MCF 10A (cell line): ENCODE data around the gene GALNT13. TPM values are rescaled to one million over a fixed set of nuclear protein-coding genes. Genes with fewer than 3 reads are reported as not detected.

ENCODE experiments used
- BruUV-seq: library from RNA; stranded (reverse); fragments of 400-500 nt; replicated peaks from 2 replicates; lab custom pipeline; 2021; lab: Mats Ljungman, UMichigan
- CTCF ChIA-PET: fragments of 300-600 bp; sonication (Branson Sonifier 250); formaldehyde crosslinking; extraction: SDS; loops from one replicate; lab custom pipeline; 2021; ENCODE audit warnings: antibody characterized with exemption, inconsistent platforms; lab: Yijun Ruan, JAX
- POLR2A ChIA-PET: fragments of 300-600, 350-650 bp; sonication (Branson Sonifier 250); formaldehyde crosslinking; extraction: SDS; loops from one replicate; lab custom pipeline; 2020; ENCODE audit warnings: antibody characterized with exemption, inconsistent platforms; lab: Yijun Ruan, JAX
- DNase-seq: peaks from one replicate; pipeline ENCODE4 v3.0.0-alpha.2; 2018; ENCODE audit not compliant: unreplicated experiment
- H3K27ac Mint-ChIP-seq: one replicate; pipeline ENCODE4 v1.8.0; 2022; ENCODE audit warnings: mild to moderate bottlenecking, low read depth, mixed read lengths; ENCODE audit not compliant: unreplicated experiment
- H3K27me3 Mint-ChIP-seq: one replicate; pipeline ENCODE4 v1.8.0; 2022; ENCODE audit warnings: mixed read lengths; ENCODE audit not compliant: insufficient read depth, unreplicated experiment
- H3K36me3 Mint-ChIP-seq: one replicate; pipeline ENCODE4 v1.8.0; 2022; ENCODE audit warnings: mild to moderate bottlenecking, moderate library complexity, mixed read lengths; ENCODE audit not compliant: insufficient read depth, unreplicated experiment
- H3K4me1 Mint-ChIP-seq: one replicate; pipeline ENCODE4 v1.8.0; 2022; ENCODE audit warnings: mixed read lengths; ENCODE audit not compliant: insufficient read depth, unreplicated experiment
- H3K4me3 Mint-ChIP-seq: one replicate; pipeline ENCODE4 v1.8.0; 2022; ENCODE audit warnings: mild to moderate bottlenecking, moderate library complexity, mixed read lengths; ENCODE audit not compliant: unreplicated experiment
- H3K9me3 Mint-ChIP-seq: one replicate; pipeline ENCODE4 v1.8.0; 2022; ENCODE audit warnings: mixed read lengths; ENCODE audit not compliant: unreplicated experiment
- CTCF ChIP-seq: fragments of 200-600 bp; IDR thresholded peaks from one replicate; pipeline ENCODE4 v1.8.0; 2022; ENCODE audit warnings: antibody characterized with exemption, mild to moderate bottlenecking; ENCODE audit not compliant: unreplicated experiment
- intact Hi-C: fragments of 100-400 bp; cut with micrococcal nuclease; formaldehyde crosslinking; loops from 2 replicates; pipeline ENCODE4 v1.14.1; 2022
- total RNA-seq: library from RNA; stranded (reverse); gene quantifications from 2 replicates; pipeline ENCODE4 v1.2.3, GENCODE V29; 2022

The GALNT13 gene
- total RNA-seq, 1 experiment from 2014 or later: 0.54 TPM

- H3K4me1 Mint-ChIP-seq: no peaks in the 10 kb centered on the region
- no TSS peak for BruUV-seq
- no peak for DNase-seq
- H3K9me3 Mint-ChIP-seq: no peaks in the 10 kb centered on the region
- no peaks in the 10 kb centered on the region for H3K27me3 Mint-ChIP-seq
- TF ChIP-seq CTCF: no peak
- H3K4me3 Mint-ChIP-seq: no peak overlapping the region
- no peaks in the 10 kb centered on the region for H3K36me3 Mint-ChIP-seq
- intact Hi-C loops: no loop called here
- no peak overlapping the region for H3K27ac Mint-ChIP-seq
- CTCF ChIA-PET: no interaction called here
- POLR2A ChIA-PET: no interaction called here
Observed at GRCh38 chr2:153858250-153858649, 13.5 kb upstream of the GALNT13 start.

DNA sequence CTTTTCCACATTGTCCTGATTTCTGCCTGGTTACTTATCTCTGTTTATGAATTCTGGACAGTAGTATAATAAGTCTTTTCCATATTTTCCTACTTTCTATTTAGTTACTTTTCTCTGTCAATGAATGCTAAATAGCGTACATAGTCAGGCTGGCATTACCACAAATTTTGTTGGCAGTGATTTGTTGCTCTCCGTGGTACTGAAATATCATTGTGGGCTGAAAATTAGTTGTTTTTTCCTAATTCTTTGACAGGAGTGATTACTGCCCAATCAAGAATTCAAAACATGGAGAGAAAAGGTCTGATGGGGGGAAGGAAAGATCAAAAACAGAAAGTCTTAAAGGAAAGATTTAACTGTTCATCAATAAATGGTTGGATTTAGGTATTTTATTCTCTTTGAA, 7.7 kb upstream of the GALNT13 start:
- intact Hi-C loops: no loop called here
- Mint-ChIP-seq H3K9me3 (no peaks in the 10 kb centered on the region), H3K27me3 (no peaks in the 10 kb centered on the region), H3K36me3 (no peaks in the 10 kb centered on the region), H3K27ac (no peak overlapping the region), H3K4me1 (no peaks in the 10 kb centered on the region), H3K4me3 (no peak overlapping the region)
- POLR2A ChIA-PET: no interaction called here
- BruUV-seq: no TSS peak
- DNase-seq: peak; percentile 31
- no peak for TF ChIP-seq CTCF
- CTCF ChIA-PET: interaction anchor here (0.5 kb wide), 1 partner anchor 458 kb away, joined by 3 read pairs; no protein-coding TSS in a partner anchor

GRCh38 chr2:153866595-153866994, 5.1 kb upstream of the GALNT13 start:
- no peak overlapping the region for H3K27ac Mint-ChIP-seq
- intact Hi-C loops: no loop called here
- H3K36me3 Mint-ChIP-seq: no peaks in the 10 kb centered on the region
- no TSS peak for BruUV-seq
- H3K4me3 Mint-ChIP-seq: no peak overlapping the region
- DNase-seq: no peak
- no peak for TF ChIP-seq CTCF
- no peaks in the 10 kb centered on the region for H3K27me3 Mint-ChIP-seq
- CTCF ChIA-PET: interaction anchor here (0.7 kb wide), 1 partner anchor 1471 kb away, joined by 3 read pairs; no protein-coding TSS in a partner anchor
- no peaks in the 10 kb centered on the region for H3K4me1 Mint-ChIP-seq
- no peaks in the 10 kb centered on the region for H3K9me3 Mint-ChIP-seq
- POLR2A ChIA-PET: no interaction called here

GRCh38 chr2:153870308-153870707, 1.4 kb upstream of the GALNT13 start:
- H3K27ac Mint-ChIP-seq: no peak overlapping the region
- no peaks in the 10 kb centered on the region for H3K36me3 Mint-ChIP-seq
- H3K9me3 Mint-ChIP-seq: peaks cover 8% of the 10 kb centered on the region
- CTCF ChIA-PET: interaction anchor here (1.6 kb wide), 1 partner anchor 505 kb away, joined by 5 read pairs; no protein-coding TSS in a partner anchor
- BruUV-seq: no TSS peak
- no peak overlapping the region for H3K4me3 Mint-ChIP-seq
- DNase-seq: peak; percentile 23
- no peak for TF ChIP-seq CTCF
- peaks cover 30% of the 10 kb centered on the region for H3K27me3 Mint-ChIP-seq
- intact Hi-C loops: loop anchor here (5.0 kb wide), 1 partner anchor 507 kb away; no protein-coding TSS in a partner anchor
- POLR2A ChIA-PET: no interaction called here
- H3K4me1 Mint-ChIP-seq: peaks cover 13% of the 10 kb centered on the region
